K562 (cell line): ENCODE data around the gene TM7SF2. TPM values are rescaled to one million over a fixed set of nuclear protein-coding genes. Genes with fewer than 3 reads are reported as not detected.

ENCODE experiments used
- E2F8 ChIP-seq: fragments of 450-650 bp; IDR thresholded peaks from 2 replicates; pipeline ENCODE4 v1.7.1; 2018; ENCODE audit warnings: mild to moderate bottlenecking, low read depth; ENCODE audit not compliant: partially characterized antibody
- FOXP4 ChIP-seq: sonication (generic); formaldehyde crosslinking; IDR thresholded peaks from 2 replicates; pipeline ENCODE4 v1.8.0; 2022; ENCODE audit warnings: mild to moderate bottlenecking, missing genetic modification reagents, borderline replicate concordance
- NRF1 ChIP-seq, 2 experiments: fragments of 450-650 bp; IDR thresholded peaks in 1 of 2; conservative IDR thresholded peaks in 1 of 2; 2 replicates each; pipeline ENCODE4 v1.6.1; 2014; ENCODE audit warnings: mild to moderate bottlenecking in 2 of 2
- RBM22 ChIP-seq: fragments of 200-400 bp; formaldehyde crosslinking; IDR thresholded peaks from 2 replicates; pipeline ENCODE4 v1.6.1; 2018; ENCODE audit warnings: low read length, low read depth; ENCODE audit not compliant: poor library complexity, severe bottlenecking
- TCF7L2 ChIP-seq: fragments of 150-350 bp; IDR thresholded peaks from 2 replicates; pipeline ENCODE4 v1.6.1; 2016; ENCODE audit warnings: low read depth, mild to moderate bottlenecking, low read length, moderate library complexity
- XRCC3 ChIP-seq: fragments of 450-650 bp; IDR thresholded peaks from 2 replicates; pipeline ENCODE4 v1.6.1; 2017; ENCODE audit warnings: mild to moderate bottlenecking, moderate library complexity
- ZBTB12 ChIP-seq: fragments of 250-450 bp; sonication (Bioruptor Pico); IDR thresholded peaks from 2 replicates; pipeline ENCODE4 v1.4.0; 2020
- ZNF318 ChIP-seq, 2 experiments: fragments of 450-650 bp; IDR thresholded peaks; 2 replicates each; pipeline ENCODE4 v1.6.1; 2016; ENCODE audit warnings: mild to moderate bottlenecking in 2 of 2, borderline replicate concordance in 1 of 2, low read depth in 1 of 2, moderate library complexity in 1 of 2
- ZNF511 ChIP-seq: sonication (generic); formaldehyde crosslinking; IDR thresholded peaks from 2 replicates; pipeline ENCODE4 v1.8.0; 2022; ENCODE audit warnings: mild to moderate bottlenecking, missing genetic modification reagents
- ZNF561 ChIP-seq: fragments of 450-650 bp; formaldehyde crosslinking; conservative IDR thresholded peaks from 2 replicates; pipeline ENCODE4 v1.4.0; 2020; ENCODE audit warnings: mild to moderate bottlenecking, moderate library complexity
- polyA plus RNA-seq, 8 experiments: library from polyadenylated mRNA; depleted of rRNA in 4 of 8; stranded (reverse) in 5 of 8; unstranded in 3 of 8; fragments of >200 nt; fragmentation: Nextera tagmentation in 2 of 8; fragmentation: Illumina TruSeq in 1 of 8; extraction: Ambion mirVana in 2 of 8; extraction: Trizol in 1 of 8; gene quantifications; 2 replicates each; pipeline versions ENCODE4 v1.2.1 to v1.2.3, GENCODE V29; 2011 to 2014; ENCODE audit warnings: inconsistent platforms in 1 of 8, missing spikeins in 1 of 8
- total RNA-seq, 7 experiments: library from RNA; depleted of rRNA in 6 of 7; stranded (reverse); fragments of >200 nt in 6 of 7; fragmentation: Illumina TruSeq in 2 of 7; extraction: Trizol in 2 of 7; gene quantifications; 2 replicates each; pipeline versions ENCODE4 v1.2.1 to v1.2.3, GENCODE V29; 2011 to 2021; ENCODE audit warnings: low replicate concordance in 1 of 7

Gene TM7SF2
- total and polyA plus RNA-seq, 9 of the 15 experiments (the other 6 are each of a cell fraction or from before 2014, with no cell fraction given) = 1.2 to 22.0 (median 14.3) TPM

GRCh38 chr11:65121865-65122696 lies 10.4 kb downstream of the TM7SF2 start, which contains the start of the genes FAU and MRPL49 (continued):
- TF ChIP-seq FOXP4 (CRISPR knock-in tag) (no peak), E2F8 (peak; percentile 78), ZBTB12 (CRISPR knock-in tag) (peak; percentile 95), ZNF561 (CRISPR knock-in tag) (no peak), TCF7L2 (no peak), NRF1 (conservative IDR thresholded peaks at IDR 0.05 in 1 of 2, IDR thresholded peaks at IDR 0.05 in 1 of 2) (peak; percentile 97 to 98), ZNF511 (CRISPR knock-in tag) (0 out of 2 replicates have a peak, but pooled peaks have one; percentile 19), ZNF318 (IDR thresholded peaks at IDR 0.05; ENCODE audit: borderline replicate concordance in 1 of 2, low read depth in 1 of 2) (no peak), RBM22 (no peak), XRCC3 (no peak)
